GM12878 (cell line): ENCODE results near the gene RB1. TPM values are rescaled to one million over a fixed set of nuclear protein-coding genes. Genes with fewer than 3 reads are reported as not detected.

ENCODE experiments used
- ATAC-seq: fragments of 200-7000 bp; cut with Tn5 transposase; 3 replicates; pipeline ENCODE4 v1.9.1; 2020; ENCODE audit warnings: mild to moderate bottlenecking, moderate library complexity
- BruUV-seq: library from RNA; stranded (reverse); fragments of 400-500 nt; replicated peaks from 2 replicates; lab custom pipeline; 2021; lab: Mats Ljungman, UMichigan
- CTCF ChIA-PET: fragments of 300-600 bp; sonication (Branson Sonifier 250); formaldehyde crosslinking; extraction: SDS; loops from one replicate; lab custom pipeline; 2021; ENCODE audit warnings: inconsistent platforms; lab: Yijun Ruan, JAX
- POLR2A ChIA-PET: fragments of 350-600 bp; formaldehyde crosslinking; extraction: SDS; loops from one replicate; lab custom pipeline; 2021; ENCODE audit warnings: inconsistent platforms; lab: Charles Lee
- RAD21 ChIA-PET: fragments of 300-600 bp; sonication (Branson Sonifier 250); formaldehyde crosslinking; loops from one replicate; lab custom pipeline; 2023; ENCODE audit warnings: antibody characterized with exemption; ENCODE audit not compliant: unreplicated experiment; lab: Charles Lee
- SMC1A ChIA-PET: fragments of 300-600 bp; sonication (Branson Sonifier 250); formaldehyde crosslinking; loops from one replicate; lab custom pipeline; 2023; ENCODE audit not compliant: unreplicated experiment, uncharacterized antibody; lab: Charles Lee
- DNase-seq: peaks from one replicate; pipeline ENCODE4 v3.0.0-alpha.2; 2011; ENCODE audit warnings: low read depth, low spot score
- FAIRE-seq: peaks from 3 replicates; lab custom pipeline; 2011; peaks lifted over from hg19 to GRCh38; lab: Jason Lieb, UNC
- H2AFZ ChIP-seq: 2 replicates; pipeline ENCODE4 v1.6.0; 2011; ENCODE audit warnings: low read depth, low read length, control low read depth; ENCODE audit not compliant: control insufficient read depth
- H3K27ac ChIP-seq: 2 replicates; pipeline ENCODE4 v1.5.1; 2011; ENCODE audit warnings: control low read depth; ENCODE audit not compliant: control insufficient read depth, insufficient read depth
- H3K27me3 ChIP-seq, 2 experiments: replicated peaks in 1 of 2; 2 replicates each; pipeline versions ENCODE4 v1.6.0 to v1.6.1; 2011; ENCODE audit warnings: low read length in 1 of 2; ENCODE audit not compliant: control insufficient read depth in 2 of 2, insufficient read depth in 2 of 2
- H3K36me3 ChIP-seq, 2 experiments: 2 replicates each; pipeline ENCODE4 v1.5.1; 2011; ENCODE audit warnings: low read length in 1 of 2; ENCODE audit not compliant: control insufficient read depth in 2 of 2, insufficient read depth in 2 of 2
- H3K4me1 ChIP-seq: 2 replicates; pipeline ENCODE4 v1.6.1; 2011; ENCODE audit warnings: mild to moderate bottlenecking, low read length, moderate library complexity, mixed read lengths; ENCODE audit not compliant: control insufficient read depth, insufficient read depth
- H3K4me2 ChIP-seq: 2 replicates; pipeline ENCODE4 v1.6.0; 2011; ENCODE audit warnings: control low read depth; ENCODE audit not compliant: control insufficient read depth, insufficient read depth
- H3K4me3 ChIP-seq: fragments of 200-600 bp; sonication (generic); 2 replicates; pipeline ENCODE4 v1.5.1; 2016
- H3K79me2 ChIP-seq: 2 replicates; pipeline ENCODE4 v1.6.0; 2011; ENCODE audit warnings: low read length; ENCODE audit not compliant: control insufficient read depth, insufficient read depth
- H3K9ac ChIP-seq: 2 replicates; pipeline ENCODE4 v1.8.0; 2011; ENCODE audit warnings: low read length, control low read depth, mixed read lengths; ENCODE audit not compliant: control insufficient read depth, insufficient read depth
- H3K9me3 ChIP-seq: replicated peaks from 3 replicates; pipeline ENCODE4 v1.5.1; 2011; ENCODE audit warnings: mild to moderate bottlenecking, low read length; ENCODE audit not compliant: control insufficient read depth, insufficient read depth
- H4K20me1 ChIP-seq: 2 replicates; pipeline ENCODE4 v1.6.0; 2011; ENCODE audit not compliant: control insufficient read depth, insufficient read depth
- BCLAF1 ChIP-seq: fragments of 450-650 bp; IDR thresholded peaks from 2 replicates; pipeline ENCODE4 v1.6.1; 2017; ENCODE audit warnings: antibody characterized with exemption, mild to moderate bottlenecking, moderate library complexity
- CUX1 ChIP-seq: IDR thresholded peaks from 2 replicates; pipeline ENCODE4 v1.6.1; 2012; ENCODE audit warnings: improper control_type of control experiment, low read depth, low read length; ENCODE audit not compliant: insufficient replicate concordance
- FOXK2 ChIP-seq: fragments of 450-650 bp; IDR thresholded peaks from 2 replicates; pipeline ENCODE4 v1.6.1; 2017; ENCODE audit warnings: mild to moderate bottlenecking, moderate library complexity
- LARP7 ChIP-seq: fragments of 450-650 bp; IDR thresholded peaks from 2 replicates; pipeline ENCODE4 v1.6.1; 2017; ENCODE audit warnings: mild to moderate bottlenecking
- STAT3 ChIP-seq: IDR thresholded peaks from 2 replicates; pipeline ENCODE4 v1.6.1; 2011; ENCODE audit warnings: low read depth, low read length, improper control_type of control experiment
- WGBS: methylation state at CpG from one replicate; pipeline ENCODE4 v1.1.6; 2016; ENCODE audit warnings: low lambda C conversion rate; ENCODE audit not compliant: insufficient replicate concordance, insufficient coverage; ENCODE audit errors: missing lambda C conversion rate; 5-methylcytosine and 5-hydroxymethylcytosine counted together
- in situ Hi-C: fragments of 300-500 bp; cut with MboI; formaldehyde crosslinking; loops from 9 replicates; pipeline ENCODE4 v1.14.3; 2018; ENCODE audit warnings: mixed read lengths
- intact Hi-C: fragments of 100-400 bp; cut with micrococcal nuclease; formaldehyde crosslinking; loops from one replicate; pipeline ENCODE4 v1.14.2; 2022; ENCODE audit not compliant: unreplicated experiment
- polyA plus RNA-seq, 11 experiments: library from polyadenylated mRNA; depleted of rRNA in 4 of 11; unstranded in 6 of 11; stranded (reverse) in 5 of 11; fragments of >200 nt; fragmentation: Nextera tagmentation in 4 of 11; fragmentation: Illumina TruSeq in 1 of 11; extraction: Ambion mirVana in 4 of 11; extraction: Trizol in 1 of 11; gene quantifications; 1 replicate in 1 of 11; 2 replicates in 10 of 11; pipeline versions ENCODE4 v1.2.1 to v1.2.3, GENCODE V29; 2011 to 2016; ENCODE audit warnings: inconsistent platforms in 2 of 11, missing spikeins in 2 of 11, low read depth in 1 of 11
- total RNA-seq, 4 experiments: library from RNA; depleted of rRNA in 3 of 4; stranded (reverse); fragments of >200 nt in 3 of 4; fragmentation: Illumina TruSeq in 1 of 4; extraction: Trizol in 1 of 4; gene quantifications; 2 replicates each; pipeline versions ENCODE4 v1.2.1 to v1.2.3, GENCODE V29; 2013 to 2021

Gene RB1
- total and polyA plus RNA-seq, 10 of the 15 experiments (the other 5 are each of a cell fraction or from before 2014, with no cell fraction given) = 2.8 to 45.0 (median 8.3) TPM

GRCh38 chr13:48436661-48437288, 133.2 kb downstream of the RB1 start:
- H3K27ac ChIP-seq = no peak overlapping the region
- FAIRE-seq (peak; percentile 47), ATAC-seq (no peak), DNase-seq (no peak)
- 96% methylated on average over 2 of the region's 2 CpGs for WGBS
- no peaks in the 10 kb centered on the region for H3K4me1 ChIP-seq
- H3K9ac ChIP-seq = no peak overlapping the region
- no peaks in the 10 kb centered on the region for H4K20me1 ChIP-seq
- SMC1A ChIA-PET = interaction anchor here (1.0 kb wide), 1 partner anchor 198 kb away, joined by 3 read pairs; no protein-coding TSS in a partner anchor
- H2AFZ ChIP-seq = no peak overlapping the region
- CTCF ChIA-PET = no interaction called here
- intact Hi-C loops = no loop called here
- POLR2A ChIA-PET = interaction anchor here (0.5 kb wide), 1 partner anchor 1252 kb away, joined by 7 read pairs; no protein-coding TSS in a partner anchor
- no TSS peak for BruUV-seq
- no peaks in the 10 kb centered on the region for H3K79me2 ChIP-seq
- RAD21 ChIA-PET = no interaction called here
- no peak overlapping the region for H3K4me2 ChIP-seq
- no peaks in the 10 kb centered on the region for H3K27me3 ChIP-seq
- in situ Hi-C loops = no loop called here
- H3K4me3 ChIP-seq = no peak overlapping the region
- no peaks in the 10 kb centered on the region for H3K36me3 ChIP-seq
- TF ChIP-seq STAT3 = no peak
- TF ChIP-seq LARP7 = no peak
- H3K9me3 ChIP-seq = no peaks in the 10 kb centered on the region; the same call in 2 of the 3 replicates

- ChIA-PET POLR2A (interaction anchor here (0.5 kb wide), 1 partner anchor 1251 kb away, joined by 7 read pairs; no protein-coding TSS in a partner anchor), CTCF (no interaction called here), SMC1A (interaction anchor here (1.0 kb wide), 1 partner anchor 198 kb away, joined by 3 read pairs; no protein-coding TSS in a partner anchor), RAD21 (no interaction called here)
- H3K36me3 ChIP-seq = no peaks in the 10 kb centered on the region
- DNase-seq = no peak
- in situ Hi-C loops = no loop called here
- no peak overlapping the region for H3K4me2 ChIP-seq
- no peaks in the 10 kb centered on the region for H3K4me1 ChIP-seq
- H3K79me2 ChIP-seq = no peaks in the 10 kb centered on the region
- no peaks in the 10 kb centered on the region; the same call in 2 of the 3 replicates for H3K9me3 ChIP-seq
- no peak for ATAC-seq
- no TSS peak for BruUV-seq
- H3K27me3 ChIP-seq = no peaks in the 10 kb centered on the region
- H3K27ac ChIP-seq = no peak overlapping the region
- no peak for TF ChIP-seq FOXK2
- no peak for TF ChIP-seq CUX1
- no peak for TF ChIP-seq BCLAF1
- intact Hi-C loops = no loop called here
- FAIRE-seq = no peak
- no peak overlapping the region for H3K4me3 ChIP-seq
- WGBS = 78% methylated on average over 3 of the region's 3 CpGs
- H3K9ac ChIP-seq = no peak overlapping the region
- H4K20me1 ChIP-seq = no peaks in the 10 kb centered on the region
- H2AFZ ChIP-seq = no peak overlapping the region
These were observed 133.8 kb downstream of the RB1 start for GRCh38 chr13:48437371-48437770.
